Osteocyte (in vitro differentiated cells): ENCODE results near the gene CIT. TPM values are rescaled to one million over a fixed set of nuclear protein-coding genes. Genes with fewer than 3 reads are reported as not detected.

ENCODE experiments used
- DNase-seq: peaks from one replicate; pipeline ENCODE4 v3.0.0; 2021; ENCODE audit warnings: mixed read lengths; ENCODE audit not compliant: unreplicated experiment; ENCODE audit errors: extremely low spot score
- H3K27ac Mint-ChIP-seq: one replicate; pipeline ENCODE4 v1.8.0; 2021; ENCODE audit warnings: mild to moderate bottlenecking, mixed read lengths; ENCODE audit not compliant: unreplicated experiment
- H3K27me3 Mint-ChIP-seq: one replicate; pipeline ENCODE4 v1.8.0; 2021; ENCODE audit warnings: mixed read lengths; ENCODE audit not compliant: unreplicated experiment
- H3K36me3 Mint-ChIP-seq: one replicate; pipeline ENCODE4 v1.8.0; 2021; ENCODE audit warnings: mixed read lengths; ENCODE audit not compliant: unreplicated experiment
- H3K4me1 Mint-ChIP-seq: one replicate; pipeline ENCODE4 v1.8.0; 2021; ENCODE audit warnings: mixed read lengths; ENCODE audit not compliant: unreplicated experiment
- H3K4me3 Mint-ChIP-seq: one replicate; pipeline ENCODE4 v1.8.0; 2021; ENCODE audit warnings: mild to moderate bottlenecking, moderate library complexity, mixed read lengths; ENCODE audit not compliant: unreplicated experiment
- H3K9me3 Mint-ChIP-seq: one replicate; pipeline ENCODE4 v1.8.0; 2021; ENCODE audit warnings: mixed read lengths; ENCODE audit not compliant: unreplicated experiment
- CTCF ChIP-seq: fragments of 200-600 bp; sonication (generic); IDR thresholded peaks from 2 replicates; pipeline ENCODE4 v1.5.0; 2021; ENCODE audit warnings: antibody characterized with exemption, mild to moderate bottlenecking, moderate library complexity
- total RNA-seq: library from RNA; stranded (reverse); gene quantifications from 2 replicates; pipeline ENCODE4 v1.2.1, GENCODE V29; 2021

The CIT gene
- total RNA-seq, 1 donor from 2014 or later, result 10.2 TPM

GRCh38 chr12:119681111-119681510 is 196.0 kb downstream of the CIT start:
- peaks cover 46% of the 10 kb centered on the region for H3K4me1 Mint-ChIP-seq
- no peak overlapping the region for H3K4me3 Mint-ChIP-seq
- no peak for TF ChIP-seq CTCF
- peaks cover 41% of the 10 kb centered on the region for H3K36me3 Mint-ChIP-seq
- no peaks in the 10 kb centered on the region for H3K9me3 Mint-ChIP-seq
- no peak overlapping the region for H3K27ac Mint-ChIP-seq
- no peak for DNase-seq
- no peaks in the 10 kb centered on the region for H3K27me3 Mint-ChIP-seq

- peaks cover 32% of the 10 kb centered on the region for H3K4me1 Mint-ChIP-seq
- no peak overlapping the region for H3K4me3 Mint-ChIP-seq
- H3K9me3 Mint-ChIP-seq, result no peaks in the 10 kb centered on the region
- no peaks in the 10 kb centered on the region for H3K27me3 Mint-ChIP-seq
- no peak for DNase-seq
- peak overlapping the region; percentile 50 for H3K27ac Mint-ChIP-seq
- peaks cover 51% of the 10 kb centered on the region for H3K36me3 Mint-ChIP-seq
- no peak for TF ChIP-seq CTCF
These were observed 197.6 kb downstream of the CIT start for GRCh38 chr12:119679490-119679889.

- peak overlapping the region; percentile 50 for H3K27ac Mint-ChIP-seq
- H3K27me3 Mint-ChIP-seq, result no peaks in the 10 kb centered on the region
- no peak for DNase-seq
- H3K4me3 Mint-ChIP-seq, result no peak overlapping the region
- H3K4me1 Mint-ChIP-seq, result peaks cover 27% of the 10 kb centered on the region
- H3K36me3 Mint-ChIP-seq, result peaks cover 55% of the 10 kb centered on the region
- no peak for TF ChIP-seq CTCF
- no peaks in the 10 kb centered on the region for H3K9me3 Mint-ChIP-seq
These were observed 198.0 kb downstream of the CIT start for GRCh38 chr12:119679081-119679480.

GRCh38 chr12:119678459-119678858 is 198.7 kb downstream of the CIT start:
- TF ChIP-seq CTCF, result no peak
- Mint-ChIP-seq H3K27me3 (no peaks in the 10 kb centered on the region), H3K36me3 (peaks cover 60% of the 10 kb centered on the region), H3K4me3 (no peak overlapping the region), H3K4me1 (peaks cover 21% of the 10 kb centered on the region), H3K9me3 (no peaks in the 10 kb centered on the region), H3K27ac (no peak overlapping the region)
- no peak for DNase-seq

DNA sequence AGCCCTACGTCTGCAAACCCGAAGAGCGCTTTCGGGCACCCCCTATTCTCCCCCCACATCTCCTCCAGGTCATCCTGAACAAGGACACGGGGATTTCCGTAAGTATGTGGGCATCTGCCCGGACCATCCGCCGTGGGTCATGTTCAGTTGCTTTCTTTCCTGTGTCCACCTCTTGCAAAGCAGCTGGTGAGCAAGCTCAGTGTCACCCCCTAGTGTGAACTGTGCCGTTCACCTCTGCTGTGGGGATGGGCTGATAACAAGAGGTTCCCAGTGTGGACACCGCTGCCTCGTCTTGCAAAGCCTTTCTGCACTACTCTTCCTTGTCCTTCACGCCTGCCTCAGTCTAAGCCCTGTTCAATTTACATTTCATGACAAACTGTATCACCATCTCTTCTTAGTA is 200.5 kb downstream of the CIT start:
- H3K36me3 Mint-ChIP-seq, result peaks cover 74% of the 10 kb centered on the region
- no peak overlapping the region for H3K27ac Mint-ChIP-seq
- DNase-seq, result no peak
- H3K4me3 Mint-ChIP-seq, result no peak overlapping the region
- H3K27me3 Mint-ChIP-seq, result no peaks in the 10 kb centered on the region
- no peaks in the 10 kb centered on the region for H3K9me3 Mint-ChIP-seq
- no peak for TF ChIP-seq CTCF
- H3K4me1 Mint-ChIP-seq, result peaks cover 13% of the 10 kb centered on the region
